Karpas-422 (cell line): ENCODE measurements around the gene SENP7. TPM values are rescaled to one million over a fixed set of nuclear protein-coding genes. Genes with fewer than 3 reads are reported as not detected.
"Not testable (repeated sequence)": the region's sequence is repeated elsewhere in the genome, so short reads cannot be mapped to it uniquely, and the experiment has no call there.

Experiments
- DNase-seq: peaks from one replicate; pipeline ENCODE4 v3.0.0-alpha.2; 2015
- H2AFZ ChIP-seq: fragments of 200-600 bp; sonication (generic); 2 replicates; pipeline ENCODE4 v1.6.1; 2014; ENCODE audit warnings: antibody characterized with exemption, low read length, mixed read lengths
- H3K27ac ChIP-seq: fragments of 200-600 bp; sonication (generic); 2 replicates; pipeline ENCODE4 v1.5.1; 2014; ENCODE audit warnings: mild to moderate bottlenecking, low read length, moderate library complexity
- H3K27me3 ChIP-seq: fragments of 200-600 bp; sonication (generic); 2 replicates; pipeline ENCODE4 v1.6.1; 2014; ENCODE audit warnings: low read length, mixed read lengths
- H3K36me3 ChIP-seq: fragments of 200-600 bp; sonication (generic); 2 replicates; pipeline ENCODE4 v1.6.1; 2014; ENCODE audit warnings: low read length, mixed read lengths; ENCODE audit not compliant: insufficient read depth
- H3K4me1 ChIP-seq: fragments of 200-600 bp; sonication (generic); 2 replicates; pipeline ENCODE4 v1.6.1; 2014; ENCODE audit warnings: mild to moderate bottlenecking, low read length, mixed read lengths
- H3K4me2 ChIP-seq: fragments of 200-600 bp; sonication (generic); 2 replicates; pipeline ENCODE4 v1.6.1; 2014; ENCODE audit warnings: low read length, low read depth, mild to moderate bottlenecking; ENCODE audit not compliant: poor library complexity, severe bottlenecking
- H3K4me3 ChIP-seq: fragments of 200-600 bp; sonication (generic); 2 replicates; pipeline ENCODE4 v1.5.1; 2014; ENCODE audit warnings: mild to moderate bottlenecking, antibody characterized with exemption, low read length, mixed read lengths
- H3K79me2 ChIP-seq: fragments of 200-600 bp; sonication (generic); 2 replicates; pipeline ENCODE4 v1.6.1; 2014; ENCODE audit warnings: mild to moderate bottlenecking, low read length, mixed read lengths
- H3K9ac ChIP-seq: fragments of 200-600 bp; sonication (generic); 2 replicates; pipeline ENCODE4 v1.6.0; 2014; ENCODE audit warnings: low read length
- H3K9me2 ChIP-seq: fragments of 200-600 bp; sonication (generic), shearing (Covaris generic); replicated peaks from 2 replicates; pipeline ENCODE4 v1.6.0; 2014; ENCODE audit warnings: mild to moderate bottlenecking, low read length, moderate library complexity; ENCODE audit not compliant: insufficient read depth
- H3K9me3 ChIP-seq: fragments of 300-700, 200-600 bp; sonication (generic); 2 replicates; pipeline ENCODE4 v1.6.1; 2014; ENCODE audit warnings: low read length, mixed read lengths
- H4K20me1 ChIP-seq: fragments of 200-600 bp; sonication (generic); 2 replicates; pipeline ENCODE4 v1.6.1; 2014; ENCODE audit warnings: mild to moderate bottlenecking, antibody characterized with exemption, low read length, low read depth; ENCODE audit not compliant: insufficient read depth
- total RNA-seq: library from RNA; depleted of rRNA; stranded (reverse); fragments of >200 nt; shearing (Covaris generic); gene quantifications from 2 replicates; pipeline ENCODE4 v1.2.3, GENCODE V29; 2014; ENCODE audit warnings: low replicate concordance

The SENP7 gene
- total RNA-seq, 1 experiment from 2014 or later: 31.6 TPM

DNA sequence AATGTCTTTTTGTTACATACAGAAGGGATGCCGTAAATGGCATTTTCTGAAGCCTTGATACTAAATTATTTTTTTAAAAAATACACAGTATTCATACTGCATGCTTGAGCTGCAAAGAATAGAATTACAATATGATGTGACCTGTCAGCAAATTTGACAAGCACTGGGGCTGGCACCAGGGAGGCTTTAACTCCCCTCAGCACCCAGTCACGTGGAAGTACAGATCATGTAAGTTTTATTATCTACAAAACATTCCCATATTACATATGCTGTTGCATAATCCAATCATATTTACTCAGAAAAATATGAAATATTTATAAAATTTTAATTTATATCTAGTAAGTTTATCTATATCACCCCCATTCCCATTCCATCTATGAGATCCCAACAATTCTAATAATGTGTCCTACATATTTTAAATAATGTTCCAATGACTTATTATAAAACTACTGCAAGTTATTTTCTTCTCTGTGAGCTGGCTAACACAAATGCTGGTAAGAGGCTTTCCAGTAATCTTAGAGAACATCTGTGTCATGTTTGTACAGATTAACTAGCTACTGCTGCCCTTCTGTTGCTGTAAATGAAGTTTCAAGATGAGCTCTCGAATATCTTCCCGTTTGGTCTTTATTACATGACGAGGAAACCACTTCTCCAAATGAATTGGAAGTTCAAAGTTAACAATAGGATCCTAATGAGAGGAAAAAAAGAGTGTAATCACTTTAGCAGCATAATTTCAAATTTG lies 187.4 kb downstream of the SENP7 start:
- Histone ChIP-seq H3K27ac (no peak overlapping the region), H3K4me2 (no peak overlapping the region), H3K36me3 (no peaks in the 10 kb centered on the region), H2AFZ (no peak overlapping the region), H3K9ac (no peak overlapping the region), H3K4me1 (peaks cover 3% of the 10 kb centered on the region), H4K20me1 (no peaks in the 10 kb centered on the region), H3K4me3 (no peak overlapping the region), H3K27me3 (no peaks in the 10 kb centered on the region), H3K79me2 (no peaks in the 10 kb centered on the region), H3K9me3 (no peaks in the 10 kb centered on the region), H3K9me2 (no peaks in the 10 kb centered on the region)
- DNase-seq: no peak

GRCh38 chr3:101320475-101320874 lies 192.5 kb downstream of the SENP7 start, which contains the start of gene IMPG2:
Gene IMPG2, minus strand, starts transcription at chr3:101320575. Its CDS starts 203 bp downstream, at chr3:101320372.
- H3K27me3 ChIP-seq: no peaks in the 10 kb centered on the region

DNA sequence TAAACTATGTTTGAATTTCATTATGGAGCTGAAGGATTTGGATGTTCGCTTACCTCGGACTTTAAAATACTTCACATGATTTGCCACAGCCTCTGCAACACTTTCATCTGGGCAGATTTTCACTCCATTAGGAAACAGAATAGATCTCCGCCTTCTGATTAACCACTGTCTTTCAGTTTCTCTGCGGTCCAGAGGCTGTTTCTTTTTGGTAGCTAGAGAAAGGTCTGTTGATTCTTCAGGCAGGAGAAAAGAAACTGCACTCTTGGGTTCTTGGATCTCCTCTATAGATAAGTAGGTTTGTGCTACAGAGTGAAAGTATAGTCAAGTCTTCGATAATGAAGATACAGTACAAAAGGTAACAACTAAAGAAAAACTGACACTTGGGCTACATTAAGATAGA lies 193.5 kb downstream of the SENP7 start:
- Histone ChIP-seq H3K27ac (no peak overlapping the region), H3K36me3 (no peaks in the 10 kb centered on the region), H3K4me3 (no peak overlapping the region), H3K4me1 (no peaks in the 10 kb centered on the region), H3K27me3 (no peaks in the 10 kb centered on the region), H4K20me1 (no peaks in the 10 kb centered on the region), H3K9me3 (no peaks in the 10 kb centered on the region), H3K4me2 (no peak overlapping the region), H3K79me2 (no peaks in the 10 kb centered on the region), H2AFZ (no peak overlapping the region), H3K9me2 (no peaks in the 10 kb centered on the region; the same call in 1 of the 2 replicates), H3K9ac (no peak overlapping the region)
- DNase-seq: no peak

More at GRCh38 chr3:101320475-101320874, 192.5 kb downstream of the SENP7 start, which contains the start of gene IMPG2:
- Histone ChIP-seq H3K4me2 (no peak within 1 kb of the TSS), H4K20me1 (no peaks in the 10 kb centered on the region), H3K9me2 (no peaks in the 10 kb centered on the region; the same call in 1 of the 2 replicates), H3K4me3 (no peak within 1 kb of the TSS), H3K9me3 (no peaks in the 10 kb centered on the region), H2AFZ (no peak within 1 kb of the TSS), H3K79me2 (no peaks in the 10 kb centered on the region), H3K9ac (no peak within 1 kb of the TSS), H3K4me1 (no peaks in the 10 kb centered on the region), H3K36me3 (no peaks in the 10 kb centered on the region), H3K27ac (no peak within 1 kb of the TSS)
- no peak for DNase-seq

GRCh38 chr3:101312545-101312944 lies 200.5 kb downstream of the SENP7 start:
- peaks cover 4% of the 10 kb centered on the region for H3K9me3 ChIP-seq
- H3K4me3 ChIP-seq: no peak overlapping the region
- no peaks in the 10 kb centered on the region for H3K36me3 ChIP-seq
- no peak for DNase-seq
- no peaks in the 10 kb centered on the region for H3K27me3 ChIP-seq
- H3K79me2 ChIP-seq: no peaks in the 10 kb centered on the region
- H3K9me2 ChIP-seq: no peaks in the 10 kb centered on the region; the same call in 1 of the 2 replicates
- no peaks in the 10 kb centered on the region for H4K20me1 ChIP-seq
- no peak overlapping the region for H3K9ac ChIP-seq
- no peak overlapping the region for H2AFZ ChIP-seq
- no peaks in the 10 kb centered on the region for H3K4me1 ChIP-seq
- no peak overlapping the region for H3K27ac ChIP-seq
- no peak overlapping the region for H3K4me2 ChIP-seq

- Histone ChIP-seq H3K79me2 (no peaks in the 10 kb centered on the region), H4K20me1 (no peaks in the 10 kb centered on the region), H3K9ac (no peak overlapping the region), H2AFZ (no peak overlapping the region), H3K4me1 (no peaks in the 10 kb centered on the region), H3K9me3 (peaks cover 4% of the 10 kb centered on the region), H3K27me3 (no peaks in the 10 kb centered on the region), H3K9me2 (no peaks in the 10 kb centered on the region), H3K4me2 (no peak overlapping the region), H3K27ac (no peak overlapping the region), H3K36me3 (no peaks in the 10 kb centered on the region), H3K4me3 (no peak overlapping the region)
- no peak for DNase-seq
Observed at GRCh38 chr3:101311676-101312075, 201.3 kb downstream of the SENP7 start.

DNA sequence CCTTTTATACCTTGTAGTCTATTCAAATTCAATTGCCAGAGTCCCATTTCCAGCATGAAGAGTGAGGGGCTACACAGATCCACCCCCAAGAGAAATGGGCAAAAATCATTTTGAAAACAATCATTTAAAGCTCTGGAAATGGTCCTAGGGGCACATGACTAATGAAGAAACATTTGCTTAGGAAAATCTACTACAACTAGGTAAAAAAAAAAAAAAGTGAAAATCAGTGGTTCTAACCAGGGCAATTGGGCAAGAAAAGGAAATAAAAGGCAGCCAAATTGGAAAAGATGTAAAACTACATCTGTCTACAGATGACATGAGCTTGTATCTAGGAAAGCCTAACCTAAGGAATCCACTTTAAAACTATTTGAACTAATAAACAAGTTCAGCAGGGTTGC lies 202.0 kb downstream of the SENP7 start:
- Histone ChIP-seq H3K9ac (no peak overlapping the region), H2AFZ (no peak overlapping the region), H3K4me2 (no peak overlapping the region), H3K27ac (no peak overlapping the region), H3K79me2 (no peaks in the 10 kb centered on the region), H3K9me2 (no peaks in the 10 kb centered on the region), H3K4me3 (no peak overlapping the region), H3K36me3 (no peaks in the 10 kb centered on the region), H4K20me1 (no peaks in the 10 kb centered on the region), H3K27me3 (no peaks in the 10 kb centered on the region), H3K9me3 (peaks cover 4% of the 10 kb centered on the region), H3K4me1 (no peaks in the 10 kb centered on the region)
- no peak for DNase-seq

DNA sequence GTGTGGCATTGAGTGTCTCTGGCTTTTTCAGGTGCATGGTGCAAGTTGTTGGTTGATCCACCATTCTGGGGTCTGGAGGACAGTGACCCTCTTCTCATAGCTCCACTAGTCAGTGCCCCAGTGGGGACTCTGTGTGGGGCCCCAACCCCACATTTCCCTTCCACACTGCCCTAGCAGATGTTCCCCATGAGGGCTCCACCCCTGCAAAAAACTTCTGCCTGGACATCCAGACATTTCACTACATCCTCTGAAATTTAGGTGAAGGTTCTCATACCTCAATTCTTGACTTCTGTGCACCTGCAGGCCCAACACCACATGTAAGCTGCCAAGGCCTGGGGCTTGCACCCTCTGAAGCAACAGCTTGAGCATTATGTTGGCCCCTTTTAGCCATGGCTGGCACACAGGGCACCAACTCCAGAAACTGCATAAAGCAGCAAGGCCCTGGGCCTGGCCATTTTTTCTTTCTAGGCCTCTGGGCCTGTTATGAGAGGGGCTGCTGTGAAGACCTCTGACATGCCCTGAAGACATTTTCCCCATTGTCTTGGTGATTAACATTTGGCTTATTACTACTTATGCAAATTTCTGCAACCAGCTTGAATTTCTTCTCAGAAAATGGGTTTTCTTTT lies 204.8 kb downstream of the SENP7 start:
- H3K4me2 ChIP-seq, H3K4me1 ChIP-seq, H3K27me3 ChIP-seq, H2AFZ ChIP-seq, H4K20me1 ChIP-seq, H3K36me3 ChIP-seq, H3K79me2 ChIP-seq, H3K27ac ChIP-seq, H3K9me3 ChIP-seq, H3K9me2 ChIP-seq, H3K9ac ChIP-seq, DNase-seq, H3K4me3 ChIP-seq: not testable (repeated sequence)

- Histone ChIP-seq H3K4me3 (no peak overlapping the region), H3K27ac (no peak overlapping the region), H3K27me3 (no peaks in the 10 kb centered on the region), H3K4me2 (no peak overlapping the region), H3K79me2 (no peaks in the 10 kb centered on the region), H3K9ac (no peak overlapping the region), H4K20me1 (no peaks in the 10 kb centered on the region), H2AFZ (no peak overlapping the region), H3K36me3 (no peaks in the 10 kb centered on the region), H3K9me2 (no peaks in the 10 kb centered on the region), H3K9me3 (peaks cover 4% of the 10 kb centered on the region), H3K4me1 (no peaks in the 10 kb centered on the region)
- DNase-seq: no peak
Observed at GRCh38 chr3:101303836-101304235, 209.2 kb downstream of the SENP7 start.
